WERI-Rb-1 (cell line): ENCODE measurements around the gene NEK3.
A peak's percentile ranks its signal among the peaks of the same experiment; 100 is the strongest.

Experiments
- DNase-seq: peaks from one replicate; pipeline ENCODE4 v3.0.0-alpha.2; 2020
- H3K27ac ChIP-seq: fragments of 250-450 bp; sonication (Bioruptor Pico); 2 replicates; pipeline ENCODE4 v1.5.1; 2020; ENCODE audit warnings: mild to moderate bottlenecking, moderate library complexity
- H3K27me3 ChIP-seq: fragments of 250-450 bp; sonication (Bioruptor Pico); 2 replicates; pipeline ENCODE4 v1.5.1; 2021; ENCODE audit warnings: mild to moderate bottlenecking, low read depth, moderate library complexity; ENCODE audit not compliant: insufficient read depth, severe bottlenecking
- H3K36me3 ChIP-seq: fragments of 250-450 bp; sonication (Bioruptor Pico); 2 replicates; pipeline ENCODE4 v1.5.1; 2020; ENCODE audit warnings: mild to moderate bottlenecking, moderate library complexity
- H3K4me3 ChIP-seq: 2 replicates; pipeline ENCODE4 v1.5.1; 2011; ENCODE audit warnings: low read depth, mild to moderate bottlenecking, control low read depth, low read length
- H3K9me3 ChIP-seq: fragments of 250-450 bp; sonication (Bioruptor Pico); 2 replicates; pipeline ENCODE4 v1.5.1; 2021; ENCODE audit warnings: mild to moderate bottlenecking, moderate library complexity; ENCODE audit not compliant: severe bottlenecking
- CTCF ChIP-seq: IDR thresholded peaks from 2 replicates; pipeline ENCODE4 v1.5.1; 2011; ENCODE audit warnings: low read depth, mild to moderate bottlenecking, control low read depth, inconsistent platforms, low read length

NEK3 gene

GRCh38 chr13:52118595-52118994, 40.8 kb downstream of the NEK3 start:
- H3K4me3 ChIP-seq: no peak overlapping the region
- no peak for TF ChIP-seq CTCF
- H3K9me3 ChIP-seq: no peaks in the 10 kb centered on the region
- H3K27me3 ChIP-seq: no peaks in the 10 kb centered on the region
- DNase-seq: peak; percentile 74
- peak overlapping the region; percentile 81 for H3K27ac ChIP-seq
- no peaks in the 10 kb centered on the region for H3K36me3 ChIP-seq

- no peak for DNase-seq
- Histone ChIP-seq H3K27me3 (no peaks in the 10 kb centered on the region), H3K36me3 (no peaks in the 10 kb centered on the region), H3K9me3 (no peaks in the 10 kb centered on the region), H3K4me3 (no peak overlapping the region), H3K27ac (peak overlapping the region; percentile 81)
- no peak for TF ChIP-seq CTCF
These were observed 41.3 kb downstream of the NEK3 start for GRCh38 chr13:52118095-52118494.

GRCh38 chr13:52112591-52112990, 46.8 kb downstream of the NEK3 start:
- no peak for DNase-seq
- TF ChIP-seq CTCF: no peak
- H3K9me3 ChIP-seq: no peaks in the 10 kb centered on the region
- H3K27me3 ChIP-seq: no peaks in the 10 kb centered on the region
- no peaks in the 10 kb centered on the region for H3K36me3 ChIP-seq
- no peak overlapping the region for H3K27ac ChIP-seq
- no peak overlapping the region for H3K4me3 ChIP-seq

GRCh38 chr13:52109116-52109670, 50.2 kb downstream of the NEK3 start:
- Histone ChIP-seq H3K27me3 (no peaks in the 10 kb centered on the region), H3K4me3 (no peak overlapping the region), H3K9me3 (no peaks in the 10 kb centered on the region), H3K27ac (no peak overlapping the region), H3K36me3 (no peaks in the 10 kb centered on the region)
- DNase-seq: no peak
- TF ChIP-seq CTCF: no peak

GRCh38 chr13:52105841-52106240, 53.6 kb downstream of the NEK3 start:
- TF ChIP-seq CTCF: no peak

GRCh38 chr13:52104624-52105023, 54.8 kb downstream of the NEK3 start:
- Histone ChIP-seq H3K36me3 (no peaks in the 10 kb centered on the region), H3K27ac (no peak overlapping the region), H3K4me3 (no peak overlapping the region), H3K9me3 (no peaks in the 10 kb centered on the region), H3K27me3 (no peaks in the 10 kb centered on the region)
- no peak for DNase-seq
- TF ChIP-seq CTCF: no peak

More at GRCh38 chr13:52105841-52106240, 53.6 kb downstream of the NEK3 start:
- Histone ChIP-seq H3K4me3 (no peak overlapping the region), H3K27me3 (no peaks in the 10 kb centered on the region), H3K9me3 (no peaks in the 10 kb centered on the region), H3K36me3 (no peaks in the 10 kb centered on the region), H3K27ac (no peak overlapping the region)
- no peak for DNase-seq
